Progenitor cell of endocrine pancreas (in vitro differentiated cells): ENCODE data around the gene DPM3. TPM values are rescaled to one million over a fixed set of nuclear protein-coding genes. Genes with fewer than 3 reads are reported as not detected.

Source experiments
- DNase-seq: peaks from one replicate; pipeline ENCODE4 v3.0.0; 2021; ENCODE audit warnings: low spot score; ENCODE audit not compliant: unreplicated experiment
- H3K27ac Mint-ChIP-seq: 2 replicates; pipeline ENCODE4 v1.8.0; 2021; ENCODE audit warnings: mild to moderate bottlenecking, moderate library complexity, mixed read lengths
- H3K27me3 Mint-ChIP-seq: 2 replicates; pipeline ENCODE4 v1.8.0; 2021; ENCODE audit warnings: mixed read lengths
- H3K36me3 Mint-ChIP-seq: 2 replicates; pipeline ENCODE4 v1.8.0; 2022; ENCODE audit warnings: mixed read lengths; ENCODE audit not compliant: insufficient read depth
- H3K4me1 Mint-ChIP-seq: 2 replicates; pipeline ENCODE4 v1.8.0; 2021; ENCODE audit warnings: low read depth, mixed read lengths
- H3K4me3 Mint-ChIP-seq: 2 replicates; pipeline ENCODE4 v1.8.0; 2021; ENCODE audit warnings: low read depth, mild to moderate bottlenecking, moderate library complexity, mixed read lengths
- H3K9me3 Mint-ChIP-seq: 2 replicates; pipeline ENCODE4 v1.8.0; 2021; ENCODE audit warnings: low read depth, mixed read lengths
- total RNA-seq: library from RNA; stranded (reverse); gene quantifications from 2 replicates; pipeline ENCODE4 v1.2.1, GENCODE V29; 2021
- TF ChIP-seq, protein P1 (sequence below): fragments of 200-600 bp; sonication (generic); IDR thresholded peaks from one replicate; pipeline ENCODE4 v1.5.0; 2021; ENCODE audit warnings: antibody characterized with exemption, mild to moderate bottlenecking; ENCODE audit not compliant: unreplicated experiment

Gene DPM3
- total RNA-seq, 1 donor from 2014 or later, result 49.3 TPM

DNA sequence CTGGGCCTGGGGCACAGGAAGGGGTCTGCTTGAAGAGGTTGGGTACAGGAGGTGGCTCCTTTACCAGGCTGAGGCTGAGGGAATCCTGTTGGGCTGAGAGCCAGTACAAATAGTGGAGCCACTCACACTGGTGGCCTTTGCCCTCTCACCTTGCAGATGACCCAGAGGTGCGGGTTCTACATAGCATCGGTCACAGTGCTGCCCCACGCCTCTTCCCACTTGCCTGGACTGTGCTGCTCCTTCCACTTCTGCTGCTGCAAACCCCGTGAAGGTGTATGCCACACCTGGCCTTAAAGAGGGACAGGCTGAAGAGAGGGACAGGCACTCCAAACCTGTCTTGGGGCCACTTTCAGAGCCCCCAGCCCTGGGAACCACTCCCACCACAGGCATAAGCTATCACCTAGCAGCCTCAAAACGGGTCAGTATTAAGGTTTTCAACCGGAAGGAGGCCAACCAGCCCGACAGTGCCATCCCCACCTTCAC is 6.5 kb downstream of the DPM3 start:
- Mint-ChIP-seq H3K4me1 (peaks cover 35% of the 10 kb centered on the region), H3K27me3 (no peaks in the 10 kb centered on the region), H3K27ac (no peak overlapping the region), H3K4me3 (no peak overlapping the region), H3K9me3 (no peaks in the 10 kb centered on the region), H3K36me3 (peaks cover 11% of the 10 kb centered on the region)
- no peak for DNase-seq
- TF ChIP-seq, protein P1, sequence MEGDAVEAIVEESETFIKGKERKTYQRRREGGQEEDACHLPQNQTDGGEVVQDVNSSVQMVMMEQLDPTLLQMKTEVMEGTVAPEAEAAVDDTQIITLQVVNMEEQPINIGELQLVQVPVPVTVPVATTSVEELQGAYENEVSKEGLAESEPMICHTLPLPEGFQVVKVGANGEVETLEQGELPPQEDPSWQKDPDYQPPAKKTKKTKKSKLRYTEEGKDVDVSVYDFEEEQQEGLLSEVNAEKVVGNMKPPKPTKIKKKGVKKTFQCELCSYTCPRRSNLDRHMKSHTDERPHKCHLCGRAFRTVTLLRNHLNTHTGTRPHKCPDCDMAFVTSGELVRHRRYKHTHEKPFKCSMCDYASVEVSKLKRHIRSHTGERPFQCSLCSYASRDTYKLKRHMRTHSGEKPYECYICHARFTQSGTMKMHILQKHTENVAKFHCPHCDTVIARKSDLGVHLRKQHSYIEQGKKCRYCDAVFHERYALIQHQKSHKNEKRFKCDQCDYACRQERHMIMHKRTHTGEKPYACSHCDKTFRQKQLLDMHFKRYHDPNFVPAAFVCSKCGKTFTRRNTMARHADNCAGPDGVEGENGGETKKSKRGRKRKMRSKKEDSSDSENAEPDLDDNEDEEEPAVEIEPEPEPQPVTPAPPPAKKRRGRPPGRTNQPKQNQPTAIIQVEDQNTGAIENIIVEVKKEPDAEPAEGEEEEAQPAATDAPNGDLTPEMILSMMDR, result no peak

DNA sequence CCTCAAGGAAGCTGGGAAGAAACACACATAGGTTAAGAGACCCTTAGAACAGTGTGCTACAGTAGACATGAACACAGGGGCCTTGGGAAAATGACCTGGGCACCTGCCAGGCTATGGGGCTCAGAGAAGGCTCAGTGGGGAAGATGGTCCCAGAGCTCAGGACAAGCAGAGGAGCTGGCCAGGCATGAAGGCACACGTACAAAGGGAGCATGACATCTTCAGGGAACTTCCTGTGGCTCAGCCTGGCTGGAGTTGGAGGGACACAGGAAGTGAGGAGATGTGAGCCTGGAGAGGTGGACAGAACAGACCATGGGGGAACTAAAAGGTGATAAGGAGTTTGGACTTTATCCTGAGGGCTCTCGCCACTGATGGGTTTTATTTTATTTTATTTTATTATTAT is 8.5 kb downstream of the DPM3 start:
- peaks cover 10% of the 10 kb centered on the region for H3K27me3 Mint-ChIP-seq
- no peaks in the 10 kb centered on the region for H3K9me3 Mint-ChIP-seq
- peaks cover 10% of the 10 kb centered on the region for H3K36me3 Mint-ChIP-seq
- H3K4me1 Mint-ChIP-seq, result peaks cover 48% of the 10 kb centered on the region
- no peak overlapping the region for H3K4me3 Mint-ChIP-seq
- DNase-seq, result no peak
- peak overlapping the region; percentile 71 for H3K27ac Mint-ChIP-seq
- TF ChIP-seq, protein P1, result no peak

DNA sequence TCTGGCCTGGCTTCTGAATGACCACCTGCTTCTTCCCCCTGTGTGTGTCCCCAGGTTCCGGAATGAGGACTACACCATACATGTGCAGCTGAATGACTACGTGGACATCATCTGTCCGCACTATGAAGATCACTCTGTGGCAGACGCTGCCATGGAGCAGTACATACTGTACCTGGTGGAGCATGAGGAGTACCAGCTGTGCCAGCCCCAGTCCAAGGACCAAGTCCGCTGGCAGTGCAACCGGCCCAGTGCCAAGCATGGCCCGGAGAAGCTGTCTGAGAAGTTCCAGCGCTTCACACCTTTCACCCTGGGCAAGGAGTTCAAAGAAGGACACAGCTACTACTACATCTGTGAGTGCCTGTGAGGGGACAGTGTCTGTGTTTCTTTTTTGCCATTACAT is 9.0 kb downstream of the DPM3 start:
- Mint-ChIP-seq H3K27me3 (peaks cover 12% of the 10 kb centered on the region), H3K27ac (no peak overlapping the region), H3K36me3 (peaks cover 10% of the 10 kb centered on the region), H3K4me3 (no peak overlapping the region), H3K9me3 (no peaks in the 10 kb centered on the region), H3K4me1 (peaks cover 48% of the 10 kb centered on the region)
- TF ChIP-seq, protein P1, result no peak
- no peak for DNase-seq

DNA sequence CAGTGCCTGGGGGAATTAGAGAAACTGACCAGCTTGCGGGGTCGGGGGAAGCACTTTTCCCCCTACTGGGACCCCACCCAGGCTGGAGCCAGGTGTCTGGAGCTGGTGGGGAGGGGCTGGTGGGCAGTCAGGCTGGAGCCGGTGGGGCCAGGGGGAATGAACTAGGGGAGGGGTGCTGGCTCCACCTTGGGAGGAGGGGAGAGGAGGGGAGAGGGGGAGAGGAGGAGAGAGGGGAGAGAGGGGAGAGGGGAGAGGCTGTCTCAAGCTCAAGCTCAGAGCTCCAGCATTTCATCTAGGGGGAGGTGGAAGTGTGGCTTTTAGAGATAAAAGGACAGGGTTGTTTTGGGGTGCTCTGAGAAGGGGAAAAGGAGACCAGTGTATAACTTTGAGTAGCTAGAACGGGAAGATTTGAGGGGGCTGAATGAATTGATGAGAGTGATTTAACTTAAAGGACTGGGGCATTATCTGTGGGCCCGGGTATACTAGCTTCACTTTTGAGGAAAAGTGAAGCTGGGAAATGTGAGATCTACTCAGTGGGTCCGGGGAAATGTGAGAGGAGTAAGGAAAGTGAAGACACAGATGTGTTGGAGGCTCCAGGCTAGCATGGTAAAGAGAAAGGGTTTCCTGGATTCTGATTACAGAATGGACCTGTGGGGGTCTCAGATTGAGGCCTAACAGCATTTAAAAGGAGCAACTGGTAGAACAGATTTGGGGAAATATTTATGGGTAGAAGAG is 9.9 kb downstream of the DPM3 start:
- peaks cover 10% of the 10 kb centered on the region for H3K36me3 Mint-ChIP-seq
- no peak for DNase-seq
- H3K27me3 Mint-ChIP-seq, result peaks cover 17% of the 10 kb centered on the region
- peaks cover 49% of the 10 kb centered on the region for H3K4me1 Mint-ChIP-seq
- no peaks in the 10 kb centered on the region for H3K9me3 Mint-ChIP-seq
- TF ChIP-seq, protein P1, result no peak
- peak overlapping the region; percentile 81 for H3K4me3 Mint-ChIP-seq
- peak overlapping the region; percentile 96 for H3K27ac Mint-ChIP-seq

DNA sequence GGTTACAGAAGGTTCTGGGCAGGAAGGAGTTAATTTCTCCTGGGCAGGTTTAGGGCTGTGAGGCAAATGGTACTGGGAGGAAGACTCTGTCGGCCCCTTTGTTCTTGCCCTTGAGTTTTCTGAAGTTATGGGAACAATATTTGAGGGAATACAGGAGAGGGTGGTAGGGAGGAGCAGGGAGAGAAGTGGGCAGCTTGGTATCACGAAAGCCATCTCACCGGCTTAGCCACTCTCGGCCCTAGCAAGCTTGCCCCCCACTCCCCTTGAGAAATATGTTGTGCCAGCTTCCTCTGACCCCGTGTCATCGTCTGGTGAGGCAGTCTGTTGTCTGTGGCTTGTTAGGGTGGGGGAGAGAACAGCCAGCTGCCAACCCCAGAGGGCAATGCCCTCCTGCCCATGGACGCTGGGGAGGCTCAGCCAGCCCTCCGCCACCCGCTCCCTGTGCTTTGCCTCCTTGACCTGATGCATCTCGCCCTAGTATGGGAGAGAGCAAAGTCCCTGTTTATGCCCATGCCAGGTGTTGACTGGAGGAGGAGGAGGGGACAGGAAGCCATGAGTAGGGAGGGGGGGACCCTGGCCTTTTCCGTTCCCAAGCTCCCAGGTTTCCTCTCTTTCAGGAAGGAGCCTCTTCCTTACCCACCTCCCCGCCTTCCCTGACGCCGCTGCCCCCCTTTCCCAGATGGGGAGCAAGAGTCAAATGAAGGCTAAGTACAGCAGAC is 11.4 kb downstream of the DPM3 start:
- TF ChIP-seq, protein P1, result no peak
- peaks cover 6% of the 10 kb centered on the region for H3K36me3 Mint-ChIP-seq
- H3K27ac Mint-ChIP-seq, result peak overlapping the region; percentile 96
- H3K4me3 Mint-ChIP-seq, result peak overlapping the region; percentile 81
- H3K9me3 Mint-ChIP-seq, result no peaks in the 10 kb centered on the region
- DNase-seq, result no peak
- peaks cover 32% of the 10 kb centered on the region for H3K27me3 Mint-ChIP-seq
- peaks cover 41% of the 10 kb centered on the region for H3K4me1 Mint-ChIP-seq
